ELF-1 (cell line): ENCODE data around the gene RAB21.
"Not testable (repeated sequence)": the region's sequence is repeated elsewhere in the genome, so short reads cannot be mapped to it uniquely, and the experiment has no call there.

Source experiments
- DNase-seq: peaks from one replicate; pipeline ENCODE4 v3.0.0-alpha.2; 2016; ENCODE audit warnings: low read depth, low spot score

The RAB21 gene

DNA sequence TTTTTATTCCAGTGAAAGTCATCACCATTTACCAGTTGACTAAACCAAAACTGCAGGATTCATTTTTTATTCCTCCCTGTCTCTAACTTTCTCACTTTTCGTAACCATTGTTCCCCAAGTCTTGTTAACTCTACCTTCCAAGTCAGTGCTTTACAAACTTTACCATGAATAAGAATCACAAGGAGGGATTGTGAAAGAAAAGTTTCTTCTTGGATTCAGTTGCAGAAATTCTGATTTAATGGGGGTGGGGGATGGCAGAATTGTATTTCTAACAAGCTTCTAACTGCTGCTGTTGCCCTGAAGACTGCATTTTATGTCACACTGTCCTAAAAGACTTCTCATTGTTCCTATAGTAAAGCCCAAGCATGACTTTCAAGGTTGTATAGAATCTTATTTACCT lies 5.0 kb upstream of the RAB21 start:
- DNase-seq: no peak

DNA sequence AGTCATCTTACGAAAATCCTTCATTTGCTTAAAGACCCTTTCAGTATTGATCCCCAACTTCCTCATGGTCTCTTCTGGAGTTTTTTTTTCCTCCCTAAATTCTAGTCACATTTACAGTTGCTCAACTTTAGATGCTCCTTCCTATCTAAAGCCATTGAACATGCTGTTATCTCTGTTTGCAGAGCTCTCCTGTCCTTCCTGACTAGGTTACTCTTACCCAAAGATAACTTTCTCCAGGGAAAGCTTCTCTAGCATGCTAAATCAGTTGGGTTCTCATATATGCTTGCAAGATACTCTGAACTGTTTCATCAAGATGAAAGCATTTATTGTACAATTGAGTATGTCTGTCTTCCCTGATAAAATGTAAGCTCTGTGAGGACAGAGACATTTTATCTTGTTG lies 1.8 kb upstream of the RAB21 start:
- no peak for DNase-seq

DNA sequence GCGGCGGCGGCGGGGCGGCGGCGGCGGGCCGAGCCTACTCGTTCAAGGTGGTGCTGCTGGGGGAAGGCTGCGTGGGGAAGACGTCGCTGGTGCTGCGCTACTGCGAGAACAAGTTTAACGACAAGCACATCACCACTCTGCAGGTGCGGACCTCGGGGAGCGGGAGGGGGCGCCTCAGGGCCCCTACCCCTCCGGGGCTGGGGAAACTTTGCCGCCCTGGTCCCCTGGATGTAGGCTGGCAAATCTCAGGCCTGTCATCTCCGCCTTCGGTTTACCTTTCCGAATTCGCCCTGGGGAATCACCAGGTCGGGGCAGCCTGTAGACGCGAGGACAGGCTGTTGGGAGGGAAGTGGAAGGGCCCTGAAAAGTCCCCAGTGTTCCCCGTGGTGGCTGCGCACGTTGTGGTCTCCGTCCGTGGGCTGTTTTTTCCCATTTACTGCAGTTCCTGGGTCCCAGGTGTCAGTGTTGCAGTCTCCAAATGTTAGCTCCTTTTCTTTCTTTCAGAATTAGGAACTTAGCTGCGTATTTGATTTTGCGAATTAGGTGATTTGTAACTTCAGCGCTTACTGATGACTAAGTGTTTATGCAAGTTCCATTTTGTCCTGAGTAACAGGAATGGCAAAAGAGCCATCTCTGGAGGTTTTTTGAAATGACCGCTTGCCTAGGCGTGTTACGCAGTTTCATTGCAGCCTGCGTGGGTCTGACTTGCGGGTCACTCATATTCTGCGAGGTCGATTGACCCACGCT lies 656 bp downstream of the RAB21 start:
- peak; percentile 76 for DNase-seq

DNA sequence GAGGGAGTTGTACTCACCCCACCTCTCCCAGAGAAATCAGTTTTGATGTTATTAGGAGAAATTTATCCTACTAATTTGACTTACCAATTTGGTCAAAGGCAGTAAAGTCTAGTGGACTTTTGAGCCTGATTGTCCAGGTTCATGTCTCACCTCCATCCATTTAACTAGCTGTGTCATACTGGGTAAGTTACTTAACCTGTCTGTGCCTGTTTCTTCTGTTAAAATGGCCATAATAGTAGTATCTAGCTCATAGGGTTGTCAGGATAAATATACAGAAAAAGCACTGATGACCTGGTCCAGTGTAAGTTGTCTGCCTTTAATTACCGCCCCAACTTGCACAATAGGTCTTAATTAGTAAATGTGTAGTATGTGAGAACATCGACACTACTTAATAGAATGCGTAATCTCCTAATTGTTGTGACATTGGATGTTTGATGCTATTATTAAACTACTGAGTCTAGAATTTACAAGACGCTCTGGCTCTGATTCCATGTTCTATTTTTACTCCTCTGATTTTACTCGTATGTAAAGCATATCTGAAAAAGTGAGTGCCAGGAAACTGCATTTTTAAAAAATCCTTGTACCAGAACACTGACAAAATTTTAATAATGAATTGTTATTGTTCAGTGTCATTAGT lies 1.5 kb downstream of the RAB21 start:
- no peak for DNase-seq

DNA sequence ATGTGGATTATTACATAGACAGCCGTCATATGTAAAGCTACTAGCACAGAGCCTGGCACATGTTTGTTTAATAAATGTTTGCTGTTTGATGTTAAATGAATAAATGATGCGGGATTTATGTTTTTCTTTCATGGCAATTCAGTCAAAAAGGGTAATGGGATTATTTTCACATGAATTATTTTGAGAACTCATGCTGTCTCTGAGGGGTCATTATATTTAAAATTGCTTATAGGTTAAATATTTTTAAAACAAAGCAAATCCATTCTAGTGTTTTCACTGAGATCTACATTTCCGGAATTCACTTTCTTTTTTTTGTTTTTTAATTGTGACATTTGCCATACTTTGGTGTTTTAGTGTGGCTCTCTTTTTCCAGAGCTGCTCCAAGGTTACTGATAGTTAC lies 5.3 kb downstream of the RAB21 start:
- DNase-seq: no peak

DNA sequence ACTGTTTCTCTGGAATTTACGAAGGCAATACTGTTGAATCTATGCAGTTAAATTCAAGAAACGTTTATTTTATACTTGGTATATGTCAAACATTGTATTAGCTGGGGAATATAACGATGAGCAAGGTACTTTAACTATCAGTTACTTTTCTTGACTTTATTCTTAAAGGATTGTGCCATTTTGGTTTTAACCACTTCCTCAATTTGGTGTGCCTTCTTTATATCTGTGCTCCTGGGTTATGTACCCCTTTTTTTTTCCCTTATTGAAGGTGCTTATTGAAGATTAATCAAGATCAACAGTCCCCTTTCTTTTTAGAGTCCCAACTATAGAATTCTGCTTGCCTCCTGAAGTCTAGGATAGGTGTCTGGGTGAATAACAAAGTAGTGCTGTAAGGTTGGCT lies 5.8 kb downstream of the RAB21 start:
- DNase-seq: no peak

DNA sequence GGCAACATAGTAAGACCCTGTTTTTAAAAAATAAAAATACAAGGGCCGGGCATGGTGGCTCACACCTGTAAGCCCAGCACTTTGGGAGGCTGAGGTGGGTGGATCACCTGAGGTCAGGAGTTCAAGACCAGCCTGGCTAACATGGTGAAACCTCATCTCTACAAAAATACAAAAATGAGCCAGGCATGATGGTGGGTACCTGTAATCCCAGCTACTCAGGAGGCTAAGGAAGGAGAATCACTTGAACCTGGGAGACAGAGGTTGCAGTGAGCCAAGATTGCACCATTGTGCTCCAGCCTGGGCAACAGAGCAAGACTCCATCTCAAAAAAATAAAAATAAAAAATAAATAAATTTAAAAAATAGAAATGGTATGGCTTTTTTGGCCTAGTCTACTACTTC lies 6.7 kb downstream of the RAB21 start:
- DNase-seq: not testable (repeated sequence)

DNA sequence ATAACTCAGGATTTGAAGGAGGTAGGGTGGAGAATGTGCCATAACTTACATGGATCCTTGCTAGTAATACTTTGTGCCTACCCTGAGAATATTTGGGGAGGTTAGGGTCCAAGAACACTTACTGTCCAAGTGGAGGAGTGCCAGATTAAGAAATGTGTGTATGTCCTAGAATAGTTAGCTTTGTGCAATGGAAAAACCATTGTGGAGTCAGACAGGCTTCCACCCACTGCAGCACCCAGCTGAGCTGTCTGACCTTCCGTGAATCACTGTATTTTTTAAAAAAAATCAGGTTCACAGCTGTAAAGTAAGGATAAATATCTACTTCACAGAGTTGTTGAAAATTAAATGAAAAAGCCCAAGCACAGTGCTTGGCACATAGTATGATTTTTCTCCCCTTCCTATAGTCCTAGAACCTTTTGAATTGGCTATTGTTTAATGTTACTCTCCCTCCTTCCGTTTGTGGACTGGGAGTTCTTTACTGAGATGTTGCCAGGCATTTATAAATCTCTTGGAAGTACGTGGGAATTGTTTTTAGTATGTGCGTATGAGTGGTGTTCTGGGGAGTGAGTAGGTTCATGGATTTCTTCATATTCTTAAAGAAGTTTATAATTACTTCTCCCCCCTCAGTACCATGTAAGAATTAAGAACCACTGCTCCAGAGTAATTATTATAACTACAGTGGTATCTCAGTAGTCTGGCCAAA lies 9.2 kb downstream of the RAB21 start:
- no peak for DNase-seq

DNA sequence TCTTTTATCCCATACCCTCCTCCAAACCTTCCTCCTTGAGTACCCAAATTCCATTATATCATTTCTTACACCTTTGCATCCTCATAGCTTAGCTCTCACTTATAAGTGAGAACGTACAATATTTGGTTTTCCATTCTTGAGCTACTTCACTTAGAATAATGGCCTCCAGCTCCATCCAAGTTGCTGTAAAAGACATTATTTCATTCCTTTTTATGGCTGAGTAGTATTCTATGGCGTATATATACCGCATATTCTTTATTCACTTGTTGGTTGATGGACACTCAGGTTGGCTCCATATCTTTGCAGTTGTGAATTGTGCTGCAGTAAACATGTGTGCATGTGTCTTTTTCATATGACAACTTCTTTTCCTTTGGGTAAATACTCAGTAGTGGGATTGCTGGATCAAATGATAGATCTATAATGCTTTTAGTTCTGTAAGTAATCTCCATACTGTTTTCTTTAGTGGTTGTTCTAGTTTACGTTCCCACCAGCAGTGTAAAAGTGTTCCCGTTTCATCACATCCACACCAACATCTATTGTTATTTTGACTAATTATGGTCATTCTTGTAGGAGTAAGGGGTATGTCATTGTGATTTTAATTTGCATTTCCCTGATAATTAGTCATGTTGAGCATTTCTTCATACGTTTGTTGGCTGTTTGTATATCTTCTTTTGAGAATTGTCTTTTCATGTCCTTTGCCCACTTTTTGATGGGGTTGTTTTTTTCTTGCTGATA lies 10.1 kb downstream of the RAB21 start:
- no peak for DNase-seq

DNA sequence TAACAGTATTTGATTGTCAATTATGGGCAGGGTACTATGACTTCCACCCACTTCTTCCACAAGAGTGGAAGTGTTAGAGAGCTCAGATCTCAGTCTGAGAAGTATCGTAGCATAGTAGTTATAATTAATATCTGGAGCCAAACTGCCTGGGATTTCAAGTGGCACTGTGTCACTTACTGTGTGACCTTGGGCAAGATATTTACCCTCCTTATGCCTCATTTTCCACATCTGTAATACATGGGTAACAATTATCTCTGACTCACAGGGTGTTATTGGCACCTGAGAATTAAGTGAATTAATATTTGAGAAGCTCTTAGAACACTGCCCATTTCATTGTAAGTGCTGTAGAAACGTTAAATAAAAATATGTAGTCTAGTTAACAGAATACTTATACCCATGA lies 11.5 kb downstream of the RAB21 start:
- no peak for DNase-seq

DNA sequence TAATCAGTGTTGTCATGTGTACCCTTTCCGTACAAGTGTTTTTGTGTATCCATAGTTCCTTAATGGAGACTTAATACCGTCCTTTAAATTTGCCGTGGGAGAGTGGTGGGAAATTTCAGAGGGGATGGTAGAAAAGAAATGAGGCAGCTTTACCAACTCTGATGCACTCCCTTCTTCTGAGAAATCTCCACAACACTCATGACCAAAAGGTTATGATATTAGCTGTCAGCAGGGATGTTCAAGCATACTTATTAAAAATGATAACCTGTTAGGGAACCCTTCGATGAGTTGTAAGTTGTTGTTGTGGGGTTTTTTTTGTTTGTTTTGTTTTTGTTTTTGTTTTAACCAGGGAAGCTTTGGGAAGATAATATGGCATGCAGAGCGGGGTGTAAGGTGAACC lies 12.5 kb downstream of the RAB21 start:
- DNase-seq: no peak

DNA sequence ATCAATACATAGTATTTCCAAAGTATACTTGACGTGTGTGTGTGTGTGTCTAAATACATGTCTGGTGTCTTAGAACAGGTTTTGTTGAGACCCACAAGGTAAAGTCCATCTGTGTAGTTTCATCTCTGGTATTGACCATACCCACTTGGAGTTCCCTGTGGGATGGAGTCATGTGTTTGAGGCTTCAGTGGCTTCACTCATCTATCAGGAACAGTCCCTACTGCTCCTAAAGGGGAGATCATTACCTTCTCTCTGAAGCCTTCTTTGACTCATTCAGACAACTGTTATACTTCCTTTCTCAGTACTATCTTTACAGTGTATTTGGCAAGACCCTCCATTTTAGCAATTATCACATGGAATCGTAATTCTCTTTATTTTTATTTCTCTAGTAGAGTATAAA lies 14.2 kb downstream of the RAB21 start:
- DNase-seq: no peak

DNA sequence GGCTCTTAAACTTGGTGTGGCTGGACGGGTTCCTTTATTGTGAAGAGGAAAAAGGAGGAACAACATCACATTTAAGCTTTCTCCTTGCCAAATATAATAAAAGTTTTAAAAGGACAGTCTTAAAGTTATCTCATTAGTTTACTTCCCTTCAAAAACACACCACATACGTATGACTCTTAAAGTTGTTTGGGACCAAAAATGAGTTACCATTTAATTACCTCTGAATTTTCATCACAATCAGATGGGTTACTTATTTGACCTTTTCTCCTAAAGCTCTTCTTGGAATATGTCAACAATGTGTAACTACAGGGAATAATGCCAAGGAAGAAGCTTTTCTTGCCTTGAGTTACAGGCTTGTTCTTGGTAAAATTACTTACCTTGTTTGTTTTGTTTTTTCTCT lies 16.4 kb downstream of the RAB21 start:
- no peak for DNase-seq

DNA sequence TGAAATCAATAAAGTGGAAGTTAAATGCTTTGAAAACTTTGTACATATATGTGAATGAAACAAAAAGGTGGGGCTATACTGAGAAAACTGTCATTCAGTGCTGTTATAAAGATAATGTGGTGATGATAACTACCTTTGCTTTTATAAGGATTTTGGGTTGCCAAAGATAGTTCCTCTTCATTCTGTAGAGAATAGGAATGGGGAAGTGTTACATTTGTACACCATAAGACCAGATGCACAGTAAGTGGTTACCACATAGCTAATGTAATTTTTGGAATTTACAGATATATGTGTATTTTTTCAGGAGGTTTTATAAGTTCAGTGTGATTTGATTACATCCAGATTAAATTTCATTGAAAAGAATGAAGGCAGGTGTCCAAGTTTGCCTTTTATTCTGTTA lies 18.1 kb downstream of the RAB21 start:
- DNase-seq: no peak

DNA sequence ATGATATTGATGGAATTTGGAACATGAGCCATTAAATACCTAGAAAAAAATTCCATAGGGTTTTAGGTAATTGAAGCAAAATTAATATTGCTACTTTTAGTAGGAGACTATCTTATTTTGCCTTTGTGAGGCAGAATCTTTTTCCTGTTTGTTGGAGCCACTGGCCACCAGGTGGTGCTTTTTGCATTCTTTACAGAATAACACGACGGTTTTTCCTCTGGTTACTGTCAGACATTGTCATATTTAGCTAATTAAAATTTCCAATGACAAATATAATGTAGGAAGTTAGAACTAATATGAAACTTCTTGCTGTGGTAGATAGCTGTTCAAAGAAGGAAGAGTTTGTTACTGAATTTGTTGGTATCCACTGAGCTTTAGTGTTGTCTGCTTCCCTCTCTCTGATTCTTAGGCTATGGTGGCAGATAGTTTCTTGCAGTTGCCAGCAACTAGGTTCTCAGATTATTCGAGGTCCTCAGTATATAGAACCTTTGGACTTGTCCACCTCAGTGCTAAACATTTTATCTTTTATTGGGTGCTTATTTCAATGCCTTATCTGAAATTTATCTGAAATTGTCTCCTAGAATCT lies 25.7 kb downstream of the RAB21 start:
- no peak for DNase-seq

DNA sequence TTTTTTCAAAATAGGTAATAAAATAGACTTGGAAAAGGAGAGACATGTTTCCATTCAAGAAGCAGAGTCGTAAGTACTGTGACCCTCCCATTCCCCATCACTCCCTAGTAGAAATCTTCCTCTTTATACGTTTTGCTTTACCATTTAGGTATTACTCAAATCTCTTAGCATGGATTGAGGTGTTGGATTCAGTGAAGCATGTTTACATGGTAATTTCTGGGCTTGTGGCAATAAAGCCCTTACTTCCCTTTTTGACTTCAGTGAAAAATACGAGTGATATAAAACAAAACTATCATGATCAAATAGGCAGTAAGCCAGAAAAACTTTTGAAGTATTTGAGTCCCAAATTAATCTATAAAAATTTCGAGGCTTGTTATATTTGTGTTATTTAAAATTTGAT lies 27.4 kb downstream of the RAB21 start:
- no peak for DNase-seq

DNA sequence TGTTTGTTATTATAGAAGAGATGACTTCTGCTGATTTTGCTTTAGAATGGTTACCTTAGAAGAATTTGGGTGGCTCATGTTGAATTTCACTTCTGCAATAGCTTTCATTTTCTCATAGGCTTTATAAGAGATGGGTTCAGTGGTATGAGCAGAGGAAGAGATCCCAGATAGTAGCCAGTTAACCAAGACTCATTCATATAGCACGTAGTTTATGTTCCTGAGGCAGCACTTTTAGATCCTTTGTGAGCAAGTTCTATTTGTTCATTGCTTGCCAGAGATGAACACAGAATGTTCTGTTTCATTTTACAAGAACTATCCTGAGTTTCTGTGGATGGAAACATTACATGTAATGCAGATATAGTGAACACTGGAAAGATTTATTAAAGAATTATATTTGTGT lies 32.2 kb downstream of the RAB21 start:
- no peak for DNase-seq

DNA sequence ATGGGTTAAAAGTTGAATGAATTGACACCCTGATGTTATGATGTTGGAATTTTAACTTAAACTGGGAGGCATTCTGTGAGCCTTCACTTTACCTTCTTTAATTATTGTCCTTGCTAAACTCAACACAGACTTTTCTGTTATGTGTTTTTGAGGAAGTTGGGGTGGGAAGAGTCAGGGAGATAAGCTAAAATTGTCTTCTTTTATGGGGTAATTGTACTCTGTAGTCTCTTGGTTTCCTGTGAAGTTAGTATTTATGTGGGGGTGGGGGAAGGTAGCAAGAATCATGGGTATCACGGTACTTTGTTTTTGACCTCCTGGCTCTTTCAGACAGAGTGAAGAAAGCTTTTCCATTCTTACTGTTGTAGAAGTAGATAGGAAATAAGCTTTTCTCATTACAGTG lies 32.9 kb downstream of the RAB21 start:
- no peak for DNase-seq

DNA sequence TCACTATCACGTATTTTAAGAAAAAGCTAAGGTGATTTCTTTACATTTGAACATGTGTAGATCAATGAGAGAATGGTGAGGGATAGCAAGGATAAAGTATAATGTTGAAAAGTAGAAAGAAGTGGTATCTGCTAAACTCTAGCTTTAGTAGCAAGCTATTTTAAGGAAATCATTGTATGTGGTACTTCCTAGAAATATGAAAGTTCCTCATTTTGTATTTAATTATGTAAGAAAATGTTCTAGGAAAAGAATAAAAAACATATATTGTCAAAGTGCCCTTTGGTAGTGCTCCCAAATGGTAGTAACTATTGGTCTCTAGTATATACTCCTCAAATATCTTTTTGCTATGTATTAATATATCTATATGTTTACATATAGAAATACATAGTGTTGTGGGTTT lies 35.7 kb downstream of the RAB21 start:
- no peak for DNase-seq

DNA sequence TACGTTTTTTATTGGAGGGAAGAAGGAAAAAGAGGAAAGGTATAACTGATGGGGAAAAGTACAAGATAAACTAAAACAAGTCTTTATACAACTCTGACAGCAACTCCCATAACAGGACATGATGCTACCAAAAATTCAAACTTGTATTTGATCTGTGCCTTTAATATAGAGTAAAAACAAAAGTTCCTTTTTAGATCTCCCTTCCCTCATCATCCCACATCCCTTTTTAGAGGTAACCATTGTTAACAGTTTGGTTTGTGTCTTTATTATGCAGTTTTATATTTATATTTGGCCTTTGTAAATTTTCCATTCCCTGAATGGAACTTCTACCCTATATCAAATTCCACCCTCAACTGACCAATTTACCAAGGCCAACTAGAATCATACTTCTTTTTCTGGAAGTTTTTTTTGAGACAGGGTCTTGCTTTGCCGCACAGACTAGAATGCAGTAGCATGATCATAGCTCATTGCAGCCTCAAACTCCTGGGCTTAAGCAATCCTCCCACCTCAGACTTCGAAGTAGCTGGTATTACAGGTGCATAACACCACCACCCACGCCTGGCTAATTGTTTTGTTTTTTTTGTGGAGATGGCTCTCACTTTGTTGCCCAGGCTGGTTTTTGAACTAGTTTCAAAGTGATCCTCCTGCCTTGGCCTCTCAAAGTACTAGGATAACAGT lies 36.9 kb downstream of the RAB21 start:
- DNase-seq: no peak

DNA sequence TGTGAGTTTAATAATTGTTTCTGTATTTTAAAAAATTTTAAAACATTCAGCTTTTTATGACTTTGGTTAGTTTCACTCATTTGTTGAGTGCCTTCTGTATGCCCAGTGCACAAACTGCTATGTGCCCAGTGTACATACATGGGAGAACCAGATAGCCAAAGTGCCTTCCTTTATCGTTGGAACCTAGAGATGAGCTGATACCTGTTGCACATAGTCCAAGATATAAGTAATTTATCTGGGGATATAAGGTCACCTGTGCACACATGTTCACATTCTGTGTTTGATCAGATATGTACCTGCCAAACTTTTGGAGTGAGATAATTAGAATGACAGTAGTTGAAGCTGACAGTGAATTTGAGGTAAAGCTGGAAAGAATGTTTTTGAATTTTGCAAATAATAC lies 37.9 kb downstream of the RAB21 start:
- DNase-seq: no peak
